SU-DHL-6 (cell line): ENCODE results near the gene PDE6A.
"Not testable (repeated sequence)": the region's sequence is repeated elsewhere in the genome, so short reads cannot be mapped to it uniquely, and the experiment has no call there.

Source experiments
- H2AFZ ChIP-seq: fragments of 200-600 bp; sonication (generic); 2 replicates; pipeline ENCODE4 v1.6.1; 2014; ENCODE audit warnings: low read depth, mild to moderate bottlenecking, moderate library complexity, mixed read lengths, antibody characterized with exemption, low read length; ENCODE audit not compliant: severe bottlenecking
- H3F3A ChIP-seq: fragments of 200-600 bp; shearing (Covaris generic); 2 replicates; pipeline ENCODE4 v1.6.0; 2016; ENCODE audit warnings: antibody characterized with exemption, mild to moderate bottlenecking; ENCODE audit not compliant: insufficient read depth
- H3K27ac ChIP-seq: fragments of 200-600 bp; sonication (generic); 2 replicates; pipeline ENCODE4 v1.5.1; 2016; ENCODE audit warnings: low read depth, mild to moderate bottlenecking, low read length, moderate library complexity, mixed read lengths
- H3K27me3 ChIP-seq: fragments of 200-600 bp; sonication (generic), shearing (Covaris generic); 2 replicates; pipeline ENCODE4 v1.6.0; 2014; ENCODE audit warnings: mild to moderate bottlenecking, low read length
- H3K36me3 ChIP-seq: fragments of 200-600 bp; sonication (generic); 2 replicates; pipeline ENCODE4 v1.6.1; 2014; ENCODE audit warnings: mild to moderate bottlenecking, low read length, mixed read lengths
- H3K4me2 ChIP-seq: fragments of 300-600, 200-600 bp; shearing (Covaris generic), sonication (generic); 2 replicates; pipeline ENCODE4 v1.6.0; 2014; ENCODE audit warnings: low read length, low read depth, mild to moderate bottlenecking; ENCODE audit not compliant: poor library complexity, severe bottlenecking
- H3K4me3 ChIP-seq: fragments of 200-600 bp; sonication (generic); 2 replicates; pipeline ENCODE4 v1.5.1; 2014; ENCODE audit warnings: antibody characterized with exemption, low read length, mild to moderate bottlenecking, mixed read lengths; ENCODE audit not compliant: insufficient read depth, poor library complexity, severe bottlenecking
- H3K79me2 ChIP-seq: fragments of 200-600 bp; sonication (generic); 2 replicates; pipeline ENCODE4 v1.6.1; 2014; ENCODE audit warnings: mild to moderate bottlenecking, low read length, moderate library complexity; ENCODE audit not compliant: insufficient read depth
- H3K9ac ChIP-seq: fragments of 200-600 bp; sonication (generic); 2 replicates; pipeline ENCODE4 v1.7.0; 2014; ENCODE audit warnings: mild to moderate bottlenecking, low read length
- H3K9me2 ChIP-seq: fragments of 200-600 bp; sonication (generic); replicated peaks from 2 replicates; pipeline ENCODE4 v1.6.1; 2014; ENCODE audit warnings: low read length; ENCODE audit not compliant: insufficient read depth
- H3K9me3 ChIP-seq: fragments of 200-600 bp; sonication (generic); 2 replicates; pipeline ENCODE4 v1.6.1; 2014; ENCODE audit warnings: low read length, mixed read lengths; ENCODE audit not compliant: insufficient read depth
- H4K20me1 ChIP-seq: fragments of 200-600 bp; sonication (generic); 2 replicates; pipeline ENCODE4 v1.6.1; 2014; ENCODE audit warnings: low read depth, mild to moderate bottlenecking, antibody characterized with exemption, low read length, moderate library complexity, mixed read lengths
- CTCF ChIP-seq: fragments of 200-600 bp; sonication (generic); IDR thresholded peaks from one replicate; pipeline ENCODE4 v1.5.1; 2017; ENCODE audit warnings: antibody characterized with exemption, mild to moderate bottlenecking, low read length, moderate library complexity; ENCODE audit not compliant: insufficient read depth, poor library complexity, severe bottlenecking
- EZH2phosphoT487 ChIP-seq: fragments of 200-600 bp; sonication (generic), shearing (Covaris generic); conservative IDR thresholded peaks from 2 replicates; pipeline ENCODE4 v1.6.1; 2018; ENCODE audit warnings: mild to moderate bottlenecking, antibody characterized with exemption, low read length, moderate library complexity, mixed read lengths

PDE6A gene

GRCh38 chr5:149946118-149946517 is 1.5 kb upstream of the PDE6A start:
- Histone ChIP-seq H3F3A (no peaks in the 10 kb centered on the region), H4K20me1 (no peaks in the 10 kb centered on the region), H3K27ac (no peak overlapping the region), H2AFZ (no peak overlapping the region), H3K4me3 (no peak overlapping the region), H3K4me2 (no peak overlapping the region), H3K36me3 (no peaks in the 10 kb centered on the region), H3K9ac (no peak overlapping the region), H3K27me3 (no peaks in the 10 kb centered on the region), H3K9me3 (no peaks in the 10 kb centered on the region), H3K9me2 (no peaks in the 10 kb centered on the region), H3K79me2 (no peaks in the 10 kb centered on the region)
- no peak for TF ChIP-seq EZH2phosphoT487
- no peak for TF ChIP-seq CTCF

GRCh38 chr5:149943177-149943949 is 1.2 kb downstream of the PDE6A start:
- H3K9me3 ChIP-seq, H3K27me3 ChIP-seq, H3K4me3 ChIP-seq, H2AFZ ChIP-seq, H3K27ac ChIP-seq, H3K9me2 ChIP-seq, H3K9ac ChIP-seq, H3K36me3 ChIP-seq, H4K20me1 ChIP-seq, H3K79me2 ChIP-seq, H3F3A ChIP-seq, H3K4me2 ChIP-seq: not testable (repeated sequence)

- H2AFZ ChIP-seq, H3K27me3 ChIP-seq, H3K9me2 ChIP-seq, H3K36me3 ChIP-seq, H4K20me1 ChIP-seq, H3K9me3 ChIP-seq, H3K4me3 ChIP-seq, H3K4me2 ChIP-seq, H3K9ac ChIP-seq, H3K79me2 ChIP-seq, H3F3A ChIP-seq, H3K27ac ChIP-seq: not testable (repeated sequence)
Observed at GRCh38 chr5:149942741-149943169, 1.8 kb downstream of the PDE6A start.

GRCh38 chr5:149942199-149942598 is 2.4 kb downstream of the PDE6A start:
- Histone ChIP-seq H3K4me2 (no peak overlapping the region), H3K4me3 (no peak overlapping the region), H3K9me2 (no peaks in the 10 kb centered on the region), H3K27ac (no peak overlapping the region), H2AFZ (no peak overlapping the region), H3K79me2 (no peaks in the 10 kb centered on the region), H3K9ac (no peak overlapping the region), H4K20me1 (no peaks in the 10 kb centered on the region), H3K36me3 (no peaks in the 10 kb centered on the region), H3K27me3 (no peaks in the 10 kb centered on the region), H3K9me3 (no peaks in the 10 kb centered on the region), H3F3A (no peaks in the 10 kb centered on the region)
- TF ChIP-seq EZH2phosphoT487 (no peak), CTCF (no peak)
